BJ (cell line): ENCODE measurements around the gene SRPX. TPM values are rescaled to one million over a fixed set of nuclear protein-coding genes. Genes with fewer than 3 reads are reported as not detected.

Experiments
- CTCF ChIA-PET: fragments of 350-600 bp; formaldehyde crosslinking; extraction: SDS; loops from one replicate; lab custom pipeline; 2021; ENCODE audit warnings: antibody characterized with exemption, inconsistent platforms; lab: Yijun Ruan, JAX
- POLR2A ChIA-PET: fragments of 300-600 bp; sonication (Branson Sonifier 250); formaldehyde crosslinking; extraction: SDS; loops from one replicate; lab custom pipeline; 2021; ENCODE audit warnings: antibody characterized with exemption; lab: Charles Lee
- DNase-seq: peaks from one replicate; pipeline ENCODE4 v3.0.0-alpha.2; 2011; ENCODE audit warnings: low read depth
- H3K27me3 ChIP-seq: 2 replicates; pipeline ENCODE4 v1.6.0; 2011; ENCODE audit warnings: low read length; ENCODE audit not compliant: control insufficient read depth, insufficient read depth
- H3K36me3 ChIP-seq: 2 replicates; pipeline ENCODE4 v1.5.1; 2011; ENCODE audit warnings: low read length; ENCODE audit not compliant: control insufficient read depth, insufficient read depth
- H3K4me3 ChIP-seq: 2 replicates; pipeline ENCODE4 v1.5.1; 2011; ENCODE audit warnings: low read depth, mild to moderate bottlenecking, control low read depth, low read length
- CTCF ChIP-seq: IDR thresholded peaks from 2 replicates; pipeline ENCODE4 v1.5.1; 2011; ENCODE audit warnings: low read depth, mild to moderate bottlenecking, control low read depth, inconsistent platforms, low read length, moderate library complexity; ENCODE audit not compliant: insufficient read depth
- polyA plus RNA-seq: library from polyadenylated mRNA; depleted of rRNA; stranded (reverse); fragments of >200 nt; gene quantifications from 2 replicates; pipeline ENCODE4 v1.2.3, GENCODE V29; 2011

Gene SRPX
- polyA plus RNA-seq, 1 experiment = 48.2 TPM

GRCh38 chrX:38154818-38155217 lies 65.9 kb downstream of the SRPX start:
- CTCF ChIA-PET = no interaction called here
- no peak for TF ChIP-seq CTCF
- no peak overlapping the region for H3K4me3 ChIP-seq
- POLR2A ChIA-PET = no interaction called here
- no peak for DNase-seq
- H3K36me3 ChIP-seq = no peaks in the 10 kb centered on the region
- no peaks in the 10 kb centered on the region for H3K27me3 ChIP-seq

GRCh38 chrX:38154340-38154739 lies 66.3 kb downstream of the SRPX start:
- TF ChIP-seq CTCF = no peak
- DNase-seq = no peak
- Histone ChIP-seq H3K36me3 (no peaks in the 10 kb centered on the region), H3K4me3 (no peak overlapping the region), H3K27me3 (no peaks in the 10 kb centered on the region)
- ChIA-PET POLR2A (no interaction called here), CTCF (no interaction called here)

- POLR2A ChIA-PET = no interaction called here
- CTCF ChIA-PET = interaction anchor here (0.9 to 1.1 kb wide), 3 partner anchors 15 to 423 kb away, joined by 3 to 5 read pairs (median 4); no protein-coding TSS in a partner anchor
- DNase-seq = no peak
These were observed 69.2 kb downstream of the SRPX start for GRCh38 chrX:38151441-38151840.

GRCh38 chrX:38150993-38151392 lies 69.7 kb downstream of the SRPX start:
- Histone ChIP-seq H3K27me3 (no peaks in the 10 kb centered on the region), H3K36me3 (no peaks in the 10 kb centered on the region), H3K4me3 (no peak overlapping the region)
- no peak for DNase-seq
- TF ChIP-seq CTCF = no peak
- ChIA-PET CTCF (interaction anchor here (0.9 to 1.1 kb wide), 3 partner anchors 16 to 422 kb away, joined by 3 to 5 read pairs (median 4); no protein-coding TSS in a partner anchor), POLR2A (no interaction called here)

More at GRCh38 chrX:38151441-38151840, 69.2 kb downstream of the SRPX start:
- Histone ChIP-seq H3K36me3 (no peaks in the 10 kb centered on the region), H3K4me3 (no peak overlapping the region), H3K27me3 (no peaks in the 10 kb centered on the region)
- no peak for TF ChIP-seq CTCF

- CTCF ChIA-PET = interaction anchor here (1.0 kb wide), 1 partner anchor 18 kb away, joined by 3 read pairs; no protein-coding TSS in a partner anchor
- POLR2A ChIA-PET = no interaction called here
- DNase-seq = no peak
These were observed 71.7 kb downstream of the SRPX start for GRCh38 chrX:38149016-38149415.

More at GRCh38 chrX:38149016-38149415, 71.7 kb downstream of the SRPX start:
- Histone ChIP-seq H3K27me3 (no peaks in the 10 kb centered on the region), H3K4me3 (no peak overlapping the region), H3K36me3 (no peaks in the 10 kb centered on the region)
- TF ChIP-seq CTCF = no peak
